GM18499 (cell line): ENCODE results near the gene PLA2G4E.

Experiments used
- ATAC-seq: cut with Tn5 transposase; IDR thresholded peaks from one replicate; pipeline ENCODE4 v1.9.1; 2021; ENCODE audit warnings: moderate number of reproducible peaks; ENCODE audit not compliant: insufficient read depth, unreplicated experiment

PLA2G4E gene

GRCh38 chr15:41981371-41982132 lies 39.3 kb downstream of the PLA2G4E start:
- ATAC-seq: no peak

GRCh38 chr15:41980654-41981323 lies 40.1 kb downstream of the PLA2G4E start:
- ATAC-seq: no peak

GRCh38 chr15:41979493-41980266 lies 41.2 kb downstream of the PLA2G4E start:
- no peak for ATAC-seq

- no peak for ATAC-seq
These were observed 42.3 kb downstream of the PLA2G4E start for GRCh38 chr15:41978534-41978933.

GRCh38 chr15:41977757-41978383 lies 43.0 kb downstream of the PLA2G4E start:
- no peak for ATAC-seq

GRCh38 chr15:41975669-41976068 lies 45.2 kb downstream of the PLA2G4E start:
- ATAC-seq: no peak

- ATAC-seq: no peak
These were observed 46.8 kb downstream of the PLA2G4E start for GRCh38 chr15:41974041-41974440.

GRCh38 chr15:41972253-41973242 lies 48.3 kb downstream of the PLA2G4E start, which contains the start of gene EHD4:
EHD4 (minus strand) TSS chr15:41972557; CDS start chr15:41972494, 63 bp downstream.
- ATAC-seq: peak; percentile 72

- ATAC-seq: no peak
These were observed 49.0 kb downstream of the PLA2G4E start for GRCh38 chr15:41971895-41972252.

GRCh38 chr15:41971089-41971894 lies 49.5 kb downstream of the PLA2G4E start:
- ATAC-seq: peak; percentile 32

- no peak for ATAC-seq
These were observed 50.4 kb downstream of the PLA2G4E start for GRCh38 chr15:41970456-41970855.

GRCh38 chr15:41969851-41970431 lies 50.9 kb downstream of the PLA2G4E start:
- no peak for ATAC-seq

GRCh38 chr15:41968701-41969100 lies 52.1 kb downstream of the PLA2G4E start:
- ATAC-seq: no peak

- no peak for ATAC-seq
These were observed 53.2 kb downstream of the PLA2G4E start for GRCh38 chr15:41967506-41968206.

- no peak for ATAC-seq
These were observed 53.8 kb downstream of the PLA2G4E start for GRCh38 chr15:41966920-41967465.

- ATAC-seq: no peak
These were observed 54.4 kb downstream of the PLA2G4E start for GRCh38 chr15:41966414-41966812.
